Ishikawa (cell line): Measurements from ENCODE around the gene EML4.

ENCODE experiments used
- CEBPB ChIP-seq: IDR thresholded peaks from 2 replicates; pipeline ENCODE4 v1.6.1; 2012
- MAX ChIP-seq: IDR thresholded peaks from 2 replicates; pipeline ENCODE4 v1.6.1; 2012
- REST ChIP-seq: IDR thresholded peaks from 2 replicates; pipeline ENCODE4 v1.6.1; 2012; ENCODE audit warnings: low read depth, mild to moderate bottlenecking
- TCF12 ChIP-seq: IDR thresholded peaks from 2 replicates; pipeline ENCODE4 v1.6.1; 2012; ENCODE audit warnings: low read depth

GRCh38 chr2:42139101-42139500, 30.1 kb upstream of the EML4 start:
- TF ChIP-seq MAX (no peak), CEBPB (no peak), TCF12 (no peak), REST (no peak)
